ENCODE measurements around the gene EGR1.
"Not testable (repeated sequence)": the region's sequence is repeated elsewhere in the genome, so short reads cannot be mapped to it uniquely, and the experiment has no call there.

Gene EGR1

DNA sequence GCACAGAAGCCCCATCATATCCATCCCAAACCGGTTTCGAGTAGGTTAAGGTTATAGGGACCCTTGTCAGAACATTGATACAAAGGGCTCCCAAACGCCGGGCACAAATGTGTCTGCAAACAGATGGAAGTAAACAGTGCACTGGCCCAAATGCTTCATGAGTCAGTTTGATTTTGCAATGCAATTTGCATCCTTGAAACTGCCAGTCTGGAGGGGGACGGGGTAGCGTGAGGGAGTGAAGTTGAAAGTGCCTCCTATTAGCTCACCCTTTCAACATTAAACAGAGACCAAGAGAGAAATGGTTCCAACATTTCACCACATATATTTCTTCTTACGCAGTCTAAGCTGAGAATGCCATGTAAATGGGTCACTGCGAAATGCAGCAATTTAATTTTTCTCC lies 42.2 kb downstream of the EGR1 start:
- DNase-seq (ENCODE audit: low read depth in 3 of 3): not testable (repeated sequence)

DNA sequence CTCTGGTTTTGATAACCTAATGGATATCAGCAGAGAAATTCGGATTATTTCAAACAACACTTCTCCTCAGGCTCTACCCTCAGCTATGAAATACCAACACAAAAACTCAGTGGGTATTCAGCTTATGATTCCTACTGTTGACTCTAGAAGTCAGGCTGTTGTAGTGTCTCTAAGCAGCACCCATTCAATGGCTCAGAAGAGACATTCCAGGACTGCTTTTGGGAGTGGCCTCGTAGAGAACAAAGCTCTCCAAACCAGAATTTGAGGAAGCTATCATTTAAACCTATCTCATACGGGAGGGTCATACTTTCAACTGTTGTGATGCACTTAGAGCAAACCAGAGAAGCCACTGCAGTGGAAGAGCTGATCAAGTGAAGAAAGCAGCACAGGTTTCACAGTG lies 43.7 kb downstream of the EGR1 start:
- DNase-seq (ENCODE audit: low read depth in 3 of 3): no peak

DNA sequence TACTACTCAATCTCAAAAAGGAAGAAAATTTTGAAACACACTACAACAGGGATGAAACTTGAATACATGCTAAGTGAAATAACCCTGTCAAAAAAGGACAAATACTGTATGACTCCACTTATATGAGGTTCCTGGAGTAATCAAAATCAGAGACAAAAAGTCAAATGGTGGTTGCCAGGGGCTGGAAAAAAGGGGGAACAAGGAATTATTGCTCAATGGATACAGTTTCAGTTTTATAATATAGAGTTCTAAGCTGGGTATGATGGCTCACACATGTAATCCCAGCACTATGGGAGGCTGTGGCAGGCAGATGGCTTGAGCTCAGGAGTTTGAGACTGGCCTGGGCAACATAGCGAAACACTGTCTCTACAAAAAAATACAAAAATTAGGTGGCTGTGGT lies 48.7 kb downstream of the EGR1 start:
- no peak for DNase-seq (ENCODE audit: low read depth in 3 of 3)

DNA sequence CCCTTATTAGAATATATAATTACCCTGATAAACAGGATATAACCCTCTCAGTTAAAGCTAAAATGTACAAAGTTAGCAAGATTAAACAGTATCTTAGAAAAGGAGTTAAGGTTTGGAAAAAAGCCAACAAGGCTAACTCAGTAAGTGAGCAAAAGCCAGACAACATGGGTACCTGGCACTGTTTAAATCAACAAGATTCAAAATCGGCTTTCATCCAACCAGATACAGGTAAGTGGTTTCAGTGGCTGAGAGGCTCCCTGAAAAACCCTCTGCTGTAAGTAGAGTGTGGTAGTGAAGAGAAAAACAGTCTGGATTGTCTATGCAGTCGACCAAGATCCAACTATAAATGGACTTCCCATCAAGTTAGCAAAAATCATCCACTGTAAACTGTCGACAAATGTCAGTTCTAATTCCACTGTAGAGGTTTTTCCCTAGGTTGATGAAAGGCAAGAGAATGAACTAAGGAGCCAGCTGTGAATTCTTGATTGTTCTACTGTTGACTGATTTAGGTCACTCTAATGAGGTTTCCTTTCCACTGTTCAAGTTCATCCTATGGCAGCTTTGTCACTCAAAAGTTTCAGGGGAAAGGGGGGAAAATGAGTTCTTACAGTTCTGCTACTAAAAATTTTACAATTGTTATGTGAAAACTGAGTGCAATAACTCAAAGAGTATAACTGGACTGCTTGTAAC lies 50.4 kb downstream of the EGR1 start:
- DNase-seq (ENCODE audit: low read depth in 3 of 3): no peak

DNA sequence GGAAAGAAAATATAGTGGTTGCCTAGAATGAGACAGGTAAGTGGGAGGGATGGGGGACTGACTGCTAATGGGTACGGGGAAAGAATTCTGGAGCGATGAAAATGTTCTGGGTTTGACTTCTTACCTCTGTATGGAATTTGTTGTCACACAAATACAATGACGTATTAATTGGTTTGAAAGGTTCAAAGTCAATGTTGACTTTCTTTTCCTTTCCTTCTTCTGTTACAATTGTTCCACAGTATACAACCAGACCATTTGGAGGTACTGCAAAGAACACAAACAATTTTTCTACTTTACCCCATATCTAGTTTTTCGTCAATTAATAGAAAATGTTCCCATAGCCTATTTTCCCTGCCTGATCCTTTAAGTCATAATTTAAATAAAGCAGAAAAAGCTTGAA lies 52.2 kb downstream of the EGR1 start:
- no peak for DNase-seq (ENCODE audit: low read depth in 3 of 3)

Data from stimulated activated CD4-positive, alpha-beta T cell treated with anti-CD3 and anti-CD28 coated beads, TNF-alpha, amount 100 ng/mL, for 24 hours (primary cell).